GM18526 (cell line): Measurements from ENCODE around the gene SLC26A1.

Source experiments
- POLR2A ChIP-seq: IDR thresholded peaks from 3 replicates; pipeline ENCODE4 v1.6.1; 2011; ENCODE audit not compliant: insufficient read length; ENCODE audit errors: extremely low read depth

SLC26A1 gene

DNA sequence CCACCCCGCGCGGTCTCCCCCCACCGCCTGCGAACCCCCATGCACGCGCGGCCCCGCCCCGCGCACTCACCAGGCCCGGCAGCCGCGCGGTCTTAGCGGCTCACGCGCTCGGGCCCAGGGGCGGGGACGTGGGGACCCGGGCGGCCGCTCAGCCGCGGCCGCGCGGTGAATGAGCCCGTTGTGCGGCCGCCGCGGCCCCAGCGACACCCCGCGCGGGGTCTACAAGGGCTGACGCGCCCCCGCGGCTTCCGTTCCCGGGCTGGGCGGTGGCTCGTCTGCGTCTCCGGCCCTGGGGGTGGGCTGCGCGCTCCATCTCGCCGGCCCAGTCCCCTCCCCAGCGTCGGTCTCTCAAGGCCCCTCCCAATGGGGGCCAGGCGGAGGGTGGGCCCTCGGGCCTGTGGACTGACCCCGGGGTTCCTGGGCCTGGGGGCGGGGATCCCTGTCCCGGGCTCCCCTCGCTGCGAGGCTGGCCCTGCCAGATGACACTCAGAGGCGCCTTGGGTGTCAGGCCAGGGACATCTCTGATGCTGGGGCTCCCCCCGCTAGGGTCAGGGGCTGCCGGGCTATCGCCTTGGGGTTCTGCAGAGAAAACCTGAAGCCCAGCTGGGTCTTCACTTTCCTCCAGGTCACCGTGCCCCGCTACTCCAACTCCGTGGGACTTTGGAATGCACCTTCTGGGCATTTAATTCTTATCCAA, 4.3 kb upstream of the SLC26A1 start:
- TF ChIP-seq POLR2A = no peak

DNA sequence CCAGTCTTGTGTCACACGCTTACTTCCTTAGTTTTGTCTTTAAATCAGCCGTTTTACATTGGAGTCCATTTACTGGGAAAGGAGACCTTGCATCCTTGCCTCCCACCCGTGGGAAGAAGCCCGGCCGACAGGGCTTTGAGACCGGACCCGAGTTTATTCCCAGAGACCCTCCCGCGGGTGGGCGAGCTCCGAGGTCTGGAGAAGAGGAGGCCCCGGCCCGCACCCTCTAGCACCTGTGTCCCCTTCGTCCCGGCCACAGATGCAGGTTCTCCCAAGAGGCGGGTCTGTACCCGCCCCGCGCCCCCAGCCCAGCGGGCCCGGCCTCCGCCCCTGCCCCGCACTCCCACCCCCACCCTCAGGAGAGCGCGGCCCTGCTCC, 3.8 kb upstream of the SLC26A1 start:
- no peak for TF ChIP-seq POLR2A

DNA sequence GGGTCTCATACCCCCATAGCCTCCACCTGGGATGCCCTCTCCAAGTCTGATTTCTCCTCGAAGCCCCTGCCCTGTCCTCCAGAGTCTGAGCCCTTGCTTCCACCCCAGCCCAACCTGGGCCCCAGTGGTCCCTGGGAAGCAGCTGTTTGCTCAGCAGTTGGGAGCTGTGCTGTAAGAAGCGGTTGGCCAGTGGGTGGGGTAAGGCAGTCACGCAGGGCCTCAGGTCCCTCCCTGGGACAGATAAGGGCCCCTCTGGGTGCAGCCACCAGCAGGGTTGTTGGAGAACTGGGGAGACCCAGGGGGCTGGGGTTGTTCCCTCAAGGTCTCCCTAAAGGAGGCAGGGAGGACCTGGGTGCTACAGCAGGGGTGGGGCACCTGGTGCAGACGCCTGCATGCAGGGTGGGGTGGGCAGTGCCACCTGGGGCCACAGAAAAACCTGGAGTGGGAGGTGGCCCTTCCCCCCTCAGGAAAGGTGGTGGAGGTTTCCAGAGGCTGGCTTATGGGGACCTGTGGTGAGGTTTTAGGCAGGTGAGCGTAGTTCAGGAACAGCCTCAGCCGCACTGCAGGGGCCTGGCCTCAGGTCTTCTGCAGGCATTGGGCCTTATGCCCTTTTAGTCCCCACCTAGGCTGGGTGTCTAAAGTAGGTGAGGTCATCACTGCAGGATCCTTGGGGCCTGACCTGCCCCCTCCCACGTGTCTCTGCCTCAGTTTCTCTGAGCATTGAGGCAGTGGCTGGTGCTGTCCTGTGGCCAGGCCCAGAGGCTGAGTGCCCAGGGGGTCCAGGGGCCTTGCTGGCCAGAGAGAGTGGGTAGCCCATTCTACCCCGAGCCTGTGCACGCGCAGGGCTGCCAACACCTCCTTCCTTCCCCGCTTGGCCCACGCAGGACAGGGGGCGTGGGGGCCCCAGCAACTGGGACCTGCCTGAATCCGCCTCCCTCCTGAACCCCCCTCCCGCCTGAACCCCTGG, 3.1 kb upstream of the SLC26A1 start:
- TF ChIP-seq POLR2A = no peak

DNA sequence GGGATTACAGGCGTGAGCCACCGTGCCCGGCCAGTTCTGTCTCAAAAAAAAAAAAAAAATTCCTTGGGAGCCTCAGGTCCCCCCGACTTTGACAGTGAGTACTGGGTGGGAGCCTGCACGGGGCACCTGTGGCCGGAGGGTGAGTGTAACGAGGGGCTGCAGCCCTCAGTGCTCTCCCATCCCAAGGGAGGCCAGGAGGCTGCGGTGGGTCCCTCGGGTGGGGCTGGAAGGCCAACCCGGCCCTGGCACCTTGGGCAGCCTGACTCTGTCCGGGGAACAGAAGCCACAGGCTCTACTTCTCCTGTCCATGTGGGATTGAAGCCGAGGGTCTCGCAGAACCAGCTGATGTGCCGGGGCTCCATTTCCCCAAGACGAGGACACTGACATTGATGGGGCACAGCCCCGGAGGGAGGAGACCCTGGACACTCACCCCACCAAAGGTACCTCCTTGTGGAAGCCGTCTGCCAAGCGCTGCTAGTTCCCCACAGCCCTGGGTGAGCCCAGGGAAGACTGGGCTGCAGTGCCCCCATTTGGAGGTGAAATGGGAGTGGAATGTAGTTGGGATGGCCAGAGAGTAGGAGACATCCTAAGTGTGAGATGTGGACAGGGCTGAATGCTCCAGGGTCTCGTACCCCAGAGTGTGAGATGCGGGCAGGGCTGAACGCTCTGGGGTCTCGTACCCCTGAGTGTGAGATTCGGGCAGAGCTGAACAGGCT, 2.3 kb upstream of the SLC26A1 start:
- TF ChIP-seq POLR2A = no peak

DNA sequence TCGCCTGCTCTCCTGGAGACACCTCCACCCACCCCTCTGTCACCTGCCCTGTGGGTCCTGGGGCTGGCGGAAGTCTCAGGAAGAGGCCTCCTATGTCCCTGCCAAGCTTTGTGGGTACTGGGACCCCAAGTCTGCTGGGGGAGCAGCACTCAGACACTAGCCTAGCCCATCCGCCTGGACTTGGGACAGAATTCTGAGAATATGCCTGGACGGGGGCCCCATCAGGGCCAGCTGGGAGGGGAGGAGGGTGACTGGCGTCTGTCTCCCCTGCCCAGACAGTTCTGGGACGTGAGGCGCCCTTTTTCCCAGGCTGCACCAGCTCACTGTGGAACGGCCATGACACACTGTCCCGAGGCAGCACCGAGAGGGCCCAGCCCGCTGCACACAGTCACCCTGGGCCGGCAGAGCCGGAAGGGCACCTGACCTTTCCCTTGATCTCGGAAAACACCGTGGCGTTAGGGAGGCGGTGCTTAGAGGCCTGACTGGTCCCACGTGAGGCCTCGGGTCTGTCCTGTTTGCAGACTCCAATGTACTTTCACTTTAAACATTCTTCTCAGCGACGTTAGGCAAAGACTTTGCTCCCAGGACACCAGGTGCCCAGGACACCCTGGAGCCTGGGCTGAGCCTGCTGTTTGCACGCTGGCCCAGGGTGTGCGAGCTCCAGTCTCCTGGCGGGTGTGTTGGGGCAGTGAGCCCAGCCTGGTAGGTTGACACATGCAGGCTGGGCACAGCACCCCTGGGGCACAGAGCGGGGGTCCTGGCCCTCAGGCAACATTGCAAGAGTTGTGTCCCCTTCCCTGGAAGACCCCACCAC, 700 bp downstream of the SLC26A1 start:
- TF ChIP-seq POLR2A = no peak

DNA sequence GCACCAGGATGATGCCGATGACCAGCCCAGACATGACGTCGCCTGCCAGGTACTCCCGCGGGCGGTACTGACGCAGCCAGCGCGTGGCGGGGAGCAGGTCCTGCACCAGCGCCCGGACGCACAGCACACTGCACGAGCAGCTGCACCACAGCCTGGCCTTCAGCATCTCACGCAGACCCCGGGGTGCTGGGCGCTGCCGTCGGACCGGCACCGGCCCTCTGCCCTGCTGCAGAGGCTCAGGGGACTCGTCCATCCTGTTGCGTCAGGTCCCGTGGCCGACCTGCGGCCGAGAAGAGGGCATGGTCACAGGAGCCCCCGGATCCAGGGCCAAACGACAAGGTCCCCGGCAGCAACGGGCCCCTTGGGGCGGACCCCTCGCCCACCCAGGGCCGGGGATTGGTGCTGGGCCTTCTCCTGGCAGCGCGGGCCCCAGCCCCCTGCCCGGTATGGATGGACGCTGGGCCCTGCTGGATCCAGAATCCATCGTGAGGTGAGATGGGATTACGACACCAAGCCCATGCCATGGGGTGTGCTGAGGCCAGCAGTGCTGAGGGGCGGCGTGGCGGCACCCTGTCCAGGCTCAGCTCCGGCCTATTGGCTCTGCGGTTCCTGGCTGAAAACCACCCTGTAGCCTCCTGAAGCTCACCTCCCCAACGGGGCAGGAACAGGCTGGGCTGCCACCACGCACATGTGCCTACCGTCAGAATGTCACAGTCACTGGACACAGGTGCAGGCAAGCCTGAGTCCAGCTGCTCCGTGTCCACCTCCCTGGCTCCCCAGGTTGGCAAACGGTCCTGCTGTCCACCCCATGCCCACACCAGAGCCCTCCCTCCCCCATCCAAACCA, 1.5 kb downstream of the SLC26A1 start:
- TF ChIP-seq POLR2A = no peak

DNA sequence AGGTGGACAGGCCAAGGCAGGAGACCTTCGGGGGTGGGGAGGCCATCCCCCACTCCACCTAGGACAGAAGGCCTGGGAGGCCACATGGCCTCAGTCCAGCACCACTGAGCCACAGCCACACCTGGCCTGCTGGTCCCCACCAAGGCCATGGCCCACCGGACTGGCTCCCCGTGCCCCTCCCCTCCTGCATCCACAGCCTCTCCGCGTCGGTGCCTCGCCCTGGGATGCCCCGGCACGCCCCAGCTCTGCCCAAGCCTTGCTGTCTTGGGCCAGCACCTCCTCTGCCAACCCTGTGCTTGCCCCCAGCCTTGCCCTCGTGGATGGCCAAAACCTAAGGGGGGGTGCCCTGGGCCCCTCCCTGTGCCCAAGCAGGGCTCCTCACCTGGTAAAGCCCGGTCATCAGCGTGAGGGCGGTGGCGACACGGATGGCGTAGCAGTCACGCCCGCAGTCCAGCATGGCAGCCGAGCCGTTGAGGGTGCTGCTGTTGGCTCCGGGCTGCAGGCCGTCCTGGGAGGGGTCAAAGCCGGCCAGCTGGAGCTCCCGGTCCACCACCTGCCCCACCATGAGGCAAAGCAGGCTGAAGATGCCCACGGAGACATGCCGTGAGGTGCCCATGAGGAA, 2.3 kb downstream of the SLC26A1 start:
- TF ChIP-seq POLR2A = no peak

DNA sequence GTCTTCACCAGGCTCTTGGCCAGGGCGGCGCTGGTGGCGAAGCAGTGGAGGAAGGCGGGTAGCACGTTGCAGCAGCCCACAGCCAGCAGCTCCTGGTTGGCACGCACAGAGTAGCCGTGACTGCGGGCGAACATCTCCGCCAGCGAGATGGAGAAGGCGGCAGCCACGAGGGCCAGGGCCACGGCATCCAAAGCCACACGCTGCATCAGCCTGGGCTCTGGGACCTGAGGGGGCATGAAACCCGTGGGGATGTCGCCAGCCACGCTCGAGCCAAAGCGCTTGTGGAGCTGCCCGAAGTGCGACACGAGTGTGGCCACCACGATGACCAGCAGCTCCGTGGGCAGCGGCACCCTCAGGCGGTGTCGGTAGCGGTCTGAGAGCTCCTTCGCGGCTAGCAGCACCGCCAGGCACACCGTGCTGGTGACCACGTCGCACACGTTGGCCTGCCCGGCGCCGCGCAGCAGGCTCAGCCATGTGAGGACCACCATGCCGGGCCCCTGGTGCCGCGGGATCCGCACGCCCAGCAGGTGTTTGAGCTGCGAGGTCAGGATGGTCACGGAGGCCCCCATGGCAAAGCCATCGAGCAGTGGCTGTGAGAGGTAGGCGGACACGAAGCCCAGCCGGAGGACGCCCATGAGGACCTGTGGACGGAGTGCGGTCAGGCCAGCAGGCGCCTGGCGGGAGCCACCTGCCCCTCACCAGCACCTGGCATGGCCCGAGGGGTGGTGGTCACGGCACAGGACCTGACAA, 3.3 kb downstream of the SLC26A1 start:
- TF ChIP-seq POLR2A = no peak

DNA sequence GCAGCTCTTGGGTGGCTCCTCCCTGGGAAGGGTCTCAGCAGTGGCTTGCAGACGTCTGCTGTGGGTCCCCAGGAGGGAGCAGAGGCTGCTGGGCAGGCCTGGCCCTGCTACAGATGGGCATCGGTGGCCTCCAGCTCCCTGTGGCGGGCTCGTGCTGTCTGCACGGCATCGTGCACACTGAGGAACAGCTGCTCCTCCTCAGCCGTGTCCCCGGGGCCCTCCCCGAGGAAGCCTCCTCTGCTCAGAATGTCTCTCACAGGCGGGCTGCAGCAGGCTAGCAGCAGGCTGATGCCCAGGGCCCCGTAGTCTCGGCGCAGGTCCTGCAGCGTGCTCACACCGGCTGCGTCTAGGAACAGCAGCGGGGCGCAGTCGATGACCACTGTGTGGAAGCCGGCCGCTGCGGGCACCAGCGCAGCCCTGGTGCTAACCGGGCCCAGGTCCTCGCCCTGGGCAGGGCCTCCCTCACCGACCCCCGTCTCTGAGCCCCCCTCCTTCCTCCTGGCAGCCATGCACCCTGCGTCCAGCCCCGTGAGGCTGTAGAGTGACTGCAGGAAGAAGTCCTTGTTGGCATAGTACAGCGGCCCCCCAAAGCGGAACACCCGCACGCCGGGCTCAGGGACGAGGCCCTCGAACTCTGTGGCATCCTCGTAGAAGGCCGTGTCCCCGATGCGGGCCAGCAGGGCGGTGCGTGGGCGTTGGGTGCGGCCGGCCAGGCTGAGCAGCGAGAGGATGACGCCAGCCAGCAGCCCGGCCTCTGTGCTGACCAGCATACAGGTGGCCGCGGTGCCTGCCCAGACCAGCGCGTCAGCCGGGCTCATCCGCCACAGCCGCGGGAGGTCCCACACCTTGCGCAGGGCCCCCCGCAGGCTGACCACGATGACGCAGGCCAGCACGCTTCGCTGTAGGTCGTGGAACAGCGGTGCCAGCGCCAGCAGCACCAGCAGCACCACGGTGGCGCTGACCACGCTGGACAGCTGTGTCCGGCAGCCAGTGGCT, 4.2 kb downstream of the SLC26A1 start:
- TF ChIP-seq POLR2A = no peak

DNA sequence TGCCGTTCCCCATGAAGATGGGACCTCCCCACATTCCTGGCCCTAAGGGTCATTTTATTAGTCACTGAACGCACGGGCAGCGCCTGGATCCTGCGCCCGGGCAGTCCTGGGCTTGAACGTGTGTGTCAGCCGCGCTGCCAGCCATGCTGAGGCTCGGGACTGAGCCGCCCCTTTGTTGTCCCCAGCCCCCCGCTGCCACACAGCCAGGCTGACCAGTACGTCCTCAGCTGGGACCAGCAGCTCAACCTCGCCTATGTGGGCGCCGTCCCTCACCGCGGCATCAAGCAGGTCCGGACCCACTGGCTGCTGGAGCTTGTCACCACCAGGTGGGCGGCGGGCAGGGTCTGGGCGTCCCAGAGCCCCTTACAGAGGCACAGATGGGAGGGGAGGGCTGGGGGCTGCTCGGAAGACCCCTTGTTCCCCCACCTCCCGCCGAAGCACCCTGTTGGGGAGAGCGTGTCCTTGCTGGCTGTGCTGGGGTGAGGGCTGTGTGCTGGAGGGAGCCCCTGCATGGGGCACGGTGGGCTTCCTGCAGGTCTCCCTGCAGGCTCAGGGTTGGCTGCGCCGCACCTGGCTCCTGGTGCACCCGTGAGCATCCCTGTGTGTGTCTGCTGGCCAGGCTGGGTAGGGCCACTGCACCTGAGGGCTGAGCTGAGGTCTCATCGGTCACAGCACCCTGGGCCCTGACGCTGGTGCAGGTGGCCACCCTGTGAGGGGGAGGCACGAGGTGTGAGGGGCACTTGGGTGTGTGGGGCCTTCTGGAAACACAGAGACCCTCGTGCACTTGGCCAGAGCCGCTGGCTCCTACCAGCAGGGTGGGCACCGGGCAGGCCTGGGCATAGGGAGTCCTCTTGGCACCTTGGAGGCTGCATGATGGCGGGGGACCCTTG, 5.3 kb downstream of the SLC26A1 start:
- no peak for TF ChIP-seq POLR2A
